Measurements from ENCODE around the gene GLYATL3.

Gene GLYATL3

GRCh38 chr6:49548613-49549304 is 49.0 kb downstream of the GLYATL3 start:
- no peak for DNase-seq (ENCODE audit: low read depth)

DNA sequence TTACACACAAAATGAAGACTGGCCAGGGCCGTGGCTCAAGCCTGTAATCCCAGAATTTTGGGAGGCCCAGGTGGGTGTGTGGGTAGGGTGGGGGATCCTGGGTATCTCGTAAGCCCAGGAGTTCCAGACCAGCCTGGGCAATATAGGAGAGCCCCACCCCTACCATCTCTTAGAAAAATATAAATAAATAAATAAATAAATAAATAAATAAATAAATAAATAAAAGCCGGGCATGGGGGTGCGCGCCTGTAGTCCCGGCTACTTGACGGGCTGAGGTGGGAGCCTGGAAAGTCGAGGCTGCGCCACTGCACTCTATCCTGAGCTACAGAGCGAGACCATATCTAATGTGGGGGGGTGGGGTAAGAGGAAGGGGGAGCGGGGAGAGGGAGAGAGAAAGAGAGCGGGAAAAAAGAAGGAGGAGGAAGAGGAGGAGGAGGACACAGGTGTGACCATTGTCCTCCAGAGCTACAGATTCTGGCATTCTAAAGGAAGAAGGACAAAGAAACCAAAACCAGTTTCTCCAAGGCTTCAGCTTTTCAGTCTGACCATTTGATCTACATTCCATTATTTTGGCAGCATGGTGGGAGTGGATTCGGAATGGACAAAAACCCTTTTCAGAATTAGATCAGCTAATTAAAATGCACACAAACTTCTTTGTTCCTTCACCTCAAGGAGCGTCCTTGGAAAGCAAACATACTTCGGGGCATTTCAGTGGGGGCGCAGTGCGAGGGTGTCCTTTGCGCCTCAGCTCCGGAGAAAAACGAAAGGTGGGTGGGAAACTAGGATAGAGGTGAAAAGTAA is 50.2 kb downstream of the GLYATL3 start:
- no peak for DNase-seq (ENCODE audit: low read depth)

GRCh38 chr6:49550492-49551077 is 50.9 kb downstream of the GLYATL3 start, which contains the start of gene C6orf141:
Gene C6orf141 (plus strand): TSS chr6:49550668. CDS start chr6:49550793, 125 bp downstream.
- peak; percentile 2 for DNase-seq (ENCODE audit: low read depth)

- no peak for DNase-seq (ENCODE audit: low read depth)
Measured at GRCh38 chr6:49551078-49551865, 51.5 kb downstream of the GLYATL3 start.

DNA sequence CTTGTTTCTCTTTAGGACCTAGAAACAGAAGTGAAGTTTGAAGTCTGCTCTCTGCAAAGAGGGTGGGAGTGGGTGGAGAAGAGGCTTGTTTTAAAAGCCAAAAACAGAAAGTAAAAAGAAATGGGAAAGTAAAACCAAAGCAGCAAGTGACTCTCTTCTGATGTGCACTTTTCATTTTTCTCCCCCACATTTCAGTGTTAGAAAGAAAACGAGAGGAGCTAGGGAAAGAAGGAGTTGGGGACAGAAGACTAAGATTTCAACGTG is 52.1 kb downstream of the GLYATL3 start:
- DNase-seq (ENCODE audit: low read depth), result no peak

DNA sequence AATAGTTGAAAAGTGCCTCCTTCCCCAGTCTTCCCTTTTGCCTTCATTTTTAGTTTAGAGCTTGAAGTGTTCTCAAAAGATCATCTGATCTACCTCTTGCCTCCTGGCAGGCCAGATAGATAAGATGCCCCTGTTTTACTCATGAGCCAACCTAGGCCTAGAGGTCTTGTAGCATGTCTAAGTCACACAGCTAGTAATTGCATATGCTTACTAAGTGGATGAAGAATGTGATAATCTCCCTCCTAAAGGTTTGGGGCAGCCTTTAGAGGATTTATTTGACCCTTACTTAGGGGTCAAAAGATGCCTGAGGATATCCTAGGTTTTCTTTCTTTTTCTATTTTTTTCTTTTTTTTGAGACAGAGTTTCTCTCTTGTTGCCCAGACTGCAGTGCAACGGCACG is 52.9 kb downstream of the GLYATL3 start:
- DNase-seq (ENCODE audit: low read depth), result no peak

DNA sequence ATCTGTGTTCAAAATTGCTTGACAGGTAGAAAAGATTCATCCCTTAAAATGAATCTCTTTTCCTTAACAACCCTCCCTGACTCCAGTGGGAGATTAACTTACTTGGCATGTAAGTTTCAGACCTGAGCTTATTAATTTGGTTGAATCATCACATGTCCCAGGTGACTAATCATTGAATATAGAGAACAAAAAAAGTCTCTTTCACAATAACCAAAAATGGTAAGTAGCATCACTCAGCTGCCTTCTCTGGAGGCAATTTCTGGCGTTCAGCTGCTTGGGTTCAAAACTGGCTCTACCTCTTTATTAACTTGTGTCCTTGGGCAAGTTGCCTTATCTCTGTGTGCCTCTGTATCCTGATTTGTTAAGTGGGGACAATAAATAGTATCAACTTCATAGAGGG is 53.7 kb downstream of the GLYATL3 start:
- peak; percentile 15 for DNase-seq (ENCODE audit: low read depth)

DNA sequence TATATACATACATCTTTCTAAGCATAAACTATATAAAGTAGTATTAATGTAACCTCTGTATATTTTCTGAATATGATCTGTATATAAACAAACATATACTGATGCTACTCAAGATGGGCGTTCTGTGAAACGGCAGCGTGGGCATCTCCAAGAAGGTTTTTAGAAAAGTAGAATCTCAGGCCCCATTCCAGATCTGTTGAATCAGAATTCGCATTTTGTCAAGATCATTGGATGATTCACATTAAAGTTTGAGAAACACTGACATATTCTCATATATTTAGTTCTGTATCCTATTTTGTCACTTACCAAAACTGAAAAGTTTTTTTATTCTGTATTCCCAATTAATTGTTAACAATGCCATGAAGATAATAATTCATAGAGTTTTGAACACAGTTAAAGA is 56.2 kb downstream of the GLYATL3 start:
- no peak for DNase-seq (ENCODE audit: low read depth)

GRCh38 chr6:49556429-49556837 is 56.7 kb downstream of the GLYATL3 start:
- DNase-seq (ENCODE audit: low read depth), result peak; percentile 27

DNA sequence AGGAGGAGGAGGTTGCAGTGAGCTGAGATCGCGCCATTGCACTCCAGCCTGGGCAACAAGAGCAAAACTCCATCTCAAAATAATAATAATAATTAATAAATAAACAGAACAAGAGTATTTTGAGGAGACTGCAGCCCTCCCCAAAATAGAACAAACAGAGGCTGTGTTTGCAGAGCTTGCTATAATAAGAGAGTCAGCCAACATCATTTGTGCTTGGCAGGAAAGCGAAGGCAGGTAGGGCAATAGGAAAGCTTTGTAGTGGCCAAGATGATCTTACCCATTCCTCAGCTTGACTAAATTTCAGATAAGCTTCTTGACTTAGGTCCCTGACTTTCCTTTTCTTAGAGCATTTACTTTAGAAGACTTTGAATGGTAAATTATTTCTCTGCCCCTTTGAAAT is 57.5 kb downstream of the GLYATL3 start:
- no peak for DNase-seq (ENCODE audit: low read depth)

GRCh38 chr6:49558238-49558637 is 58.5 kb downstream of the GLYATL3 start:
- DNase-seq (ENCODE audit: low read depth), result no peak

DNA sequence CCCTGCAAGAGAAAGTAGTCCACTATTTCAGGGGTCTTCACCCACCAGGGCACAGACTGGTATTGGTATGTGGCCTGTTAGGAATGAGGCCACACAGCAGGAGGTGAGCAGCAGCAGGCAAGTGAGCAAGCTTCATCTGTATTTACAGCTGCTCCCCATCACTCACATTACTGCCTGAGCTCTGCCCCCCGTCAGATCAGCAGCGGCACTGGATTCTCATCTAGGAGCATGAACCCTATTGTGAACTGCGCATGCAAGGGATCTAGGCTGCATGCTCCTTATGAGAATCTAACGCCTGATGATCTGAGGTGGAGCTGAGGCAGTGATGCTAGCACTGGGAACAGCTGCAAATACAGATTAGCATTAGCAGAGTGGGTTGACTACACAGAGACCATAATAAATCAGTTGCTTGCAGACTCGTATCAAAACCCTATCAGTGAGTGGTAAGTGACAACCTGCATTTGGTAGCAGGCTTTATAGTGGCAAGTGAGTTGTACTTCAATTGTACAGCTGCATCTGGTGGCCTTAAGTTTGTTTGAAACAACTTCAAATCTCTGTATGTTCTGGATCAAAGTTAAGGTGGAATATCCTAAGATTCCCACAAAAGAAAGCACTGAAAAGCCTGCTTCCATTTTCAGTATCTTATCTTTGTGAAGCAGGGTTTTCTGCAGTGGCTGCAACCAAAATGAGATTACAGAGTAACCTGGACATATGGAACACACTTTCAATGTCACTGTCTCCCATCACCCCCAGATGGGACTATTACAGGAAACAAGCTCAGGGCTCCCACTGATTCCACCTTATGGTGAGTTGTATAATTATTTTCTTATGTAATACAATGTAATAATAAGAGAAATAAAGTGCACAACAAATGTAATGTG is 63.5 kb downstream of the GLYATL3 start:
- no peak for DNase-seq (ENCODE audit: low read depth)

GRCh38 chr6:49564552-49564951 is 64.8 kb downstream of the GLYATL3 start:
- no peak for DNase-seq (ENCODE audit: low read depth)

DNA sequence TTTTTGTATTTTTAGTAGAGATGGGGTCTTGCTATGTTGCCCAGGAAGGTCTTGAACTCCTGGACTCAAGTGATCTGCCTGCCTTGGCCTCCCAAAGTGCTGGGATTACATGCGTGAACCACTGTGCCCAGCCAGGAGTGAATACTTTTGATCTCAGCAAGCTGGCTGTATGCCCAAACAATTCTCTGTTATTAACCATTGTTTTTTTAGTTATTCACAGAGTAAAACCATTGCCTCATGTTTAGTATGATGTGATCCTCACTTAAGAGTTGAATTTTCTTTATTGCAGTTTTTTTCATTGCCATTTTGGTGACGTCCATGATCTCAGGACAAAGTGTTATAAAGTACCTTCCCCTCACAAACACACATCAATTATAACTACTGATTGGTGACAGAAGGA is 65.5 kb downstream of the GLYATL3 start:
- no peak for DNase-seq (ENCODE audit: low read depth)

- no peak for DNase-seq (ENCODE audit: low read depth)
Measured at GRCh38 chr6:49565855-49566254, 66.1 kb downstream of the GLYATL3 start.

DNA sequence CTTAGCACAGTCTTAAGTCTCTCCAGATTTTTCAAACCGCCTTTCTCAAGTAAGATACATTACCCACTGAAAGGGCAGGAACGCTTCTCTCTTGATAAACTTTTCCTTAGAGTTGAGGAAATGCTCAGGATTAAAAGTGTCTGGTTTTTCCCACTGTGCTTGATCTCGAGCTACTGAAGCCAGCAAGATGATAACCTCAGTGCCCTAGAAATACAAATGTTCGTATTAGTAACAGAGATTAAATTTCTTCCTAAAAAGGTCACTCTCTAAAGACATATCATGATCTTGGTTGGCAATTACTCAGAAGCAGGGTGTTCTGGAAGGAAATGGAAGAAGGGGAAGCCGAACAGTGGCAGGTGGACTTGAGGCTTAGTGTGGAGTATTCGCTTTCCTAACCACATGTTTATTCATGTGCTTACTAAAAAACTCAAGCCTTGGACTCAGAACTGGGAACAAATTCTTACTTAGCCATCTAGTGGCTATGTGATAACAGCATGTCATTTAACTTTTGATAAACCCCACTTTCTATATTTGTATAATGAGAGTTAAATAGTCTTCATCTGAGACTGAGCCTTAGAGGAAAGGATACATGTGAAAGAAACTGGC is 70.9 kb downstream of the GLYATL3 start:
- DNase-seq (ENCODE audit: low read depth), result peak; percentile 2

- DNase-seq (ENCODE audit: low read depth), result no peak
Measured at GRCh38 chr6:49576618-49577017, 76.9 kb downstream of the GLYATL3 start.
